ENCODE data around the gene EYS.

EYS gene

DNA sequence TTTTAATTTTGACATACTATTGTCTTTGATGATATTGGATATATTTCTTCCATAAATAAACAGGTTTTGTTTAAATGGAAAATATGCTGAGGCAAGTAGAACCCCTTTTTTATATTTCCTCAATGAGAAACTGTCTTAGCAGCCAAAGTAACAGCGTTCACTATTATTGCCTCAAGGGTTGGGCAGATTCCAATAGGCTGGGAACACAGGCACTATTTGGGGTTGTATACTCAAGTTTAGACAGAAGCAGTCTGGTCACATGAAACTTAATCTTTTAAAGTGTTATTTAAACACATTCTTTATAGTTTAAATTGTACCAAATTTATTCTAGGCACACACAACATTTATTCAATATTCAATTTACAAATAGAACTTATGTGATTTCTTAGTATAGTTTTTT, 520.2 kb downstream of the EYS start:
- H2AFZ ChIP-seq (ENCODE audit: low read length), result no peak overlapping the region
- no peak overlapping the region for H3K9ac ChIP-seq (ENCODE audit: low read depth, low read length, poor library complexity, severe bottlenecking)
- TF ChIP-seq, protein P1, sequence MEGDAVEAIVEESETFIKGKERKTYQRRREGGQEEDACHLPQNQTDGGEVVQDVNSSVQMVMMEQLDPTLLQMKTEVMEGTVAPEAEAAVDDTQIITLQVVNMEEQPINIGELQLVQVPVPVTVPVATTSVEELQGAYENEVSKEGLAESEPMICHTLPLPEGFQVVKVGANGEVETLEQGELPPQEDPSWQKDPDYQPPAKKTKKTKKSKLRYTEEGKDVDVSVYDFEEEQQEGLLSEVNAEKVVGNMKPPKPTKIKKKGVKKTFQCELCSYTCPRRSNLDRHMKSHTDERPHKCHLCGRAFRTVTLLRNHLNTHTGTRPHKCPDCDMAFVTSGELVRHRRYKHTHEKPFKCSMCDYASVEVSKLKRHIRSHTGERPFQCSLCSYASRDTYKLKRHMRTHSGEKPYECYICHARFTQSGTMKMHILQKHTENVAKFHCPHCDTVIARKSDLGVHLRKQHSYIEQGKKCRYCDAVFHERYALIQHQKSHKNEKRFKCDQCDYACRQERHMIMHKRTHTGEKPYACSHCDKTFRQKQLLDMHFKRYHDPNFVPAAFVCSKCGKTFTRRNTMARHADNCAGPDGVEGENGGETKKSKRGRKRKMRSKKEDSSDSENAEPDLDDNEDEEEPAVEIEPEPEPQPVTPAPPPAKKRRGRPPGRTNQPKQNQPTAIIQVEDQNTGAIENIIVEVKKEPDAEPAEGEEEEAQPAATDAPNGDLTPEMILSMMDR (conservative IDR thresholded peaks at IDR 0.05; ENCODE audit: low read length), result no peak
- no peak for TF ChIP-seq EZH2phosphoT487 (IDR thresholded peaks at IDR 0.05; ENCODE audit: borderline replicate concordance)
- H3K9me3 ChIP-seq (ENCODE audit: insufficient read depth, low read depth, low read length), result no peaks in the 10 kb centered on the region
- H3K36me3 ChIP-seq (ENCODE audit: insufficient read depth, low read length), result no peaks in the 10 kb centered on the region
- no peaks in the 10 kb centered on the region for H4K20me1 ChIP-seq (ENCODE audit: insufficient read depth, low read length, poor library complexity, severe bottlenecking)
- no peak overlapping the region for H3K4me3 ChIP-seq (ENCODE audit: low read length, poor library complexity, severe bottlenecking)
- no peaks in the 10 kb centered on the region for H3K4me1 ChIP-seq (ENCODE audit: insufficient read depth, low read length, poor library complexity, severe bottlenecking)
- no peaks in the 10 kb centered on the region for H3F3A ChIP-seq (ENCODE audit: low read depth)
- no peaks in the 10 kb centered on the region for H3K27me3 ChIP-seq (ENCODE audit: insufficient read depth, low read length, poor library complexity, severe bottlenecking)
- H3K9me2 ChIP-seq (replicated peaks; ENCODE audit: low read depth, low read length), result no peaks in the 10 kb centered on the region
- H3K79me2 ChIP-seq (ENCODE audit: insufficient read depth, low read length), result no peaks in the 10 kb centered on the region
- H3K4me2 ChIP-seq (ENCODE audit: low read depth, low read length, poor library complexity, severe bottlenecking), result no peak overlapping the region

- no peaks in the 10 kb centered on the region for H3K79me2 ChIP-seq (ENCODE audit: insufficient read depth, low read length)
- H3K9me2 ChIP-seq (replicated peaks; ENCODE audit: low read depth, low read length), result no peaks in the 10 kb centered on the region
- no peaks in the 10 kb centered on the region for H3F3A ChIP-seq (ENCODE audit: low read depth)
- H3K9me3 ChIP-seq (ENCODE audit: insufficient read depth, low read depth, low read length), result no peaks in the 10 kb centered on the region
- no peaks in the 10 kb centered on the region for H3K36me3 ChIP-seq (ENCODE audit: insufficient read depth, low read length)
- no peak overlapping the region for H3K9ac ChIP-seq (ENCODE audit: low read depth, low read length, poor library complexity, severe bottlenecking)
- no peaks in the 10 kb centered on the region for H3K4me1 ChIP-seq (ENCODE audit: insufficient read depth, low read length, poor library complexity, severe bottlenecking)
- TF ChIP-seq EZH2phosphoT487 (IDR thresholded peaks at IDR 0.05; ENCODE audit: borderline replicate concordance), result no peak
- TF ChIP-seq, protein P1 (conservative IDR thresholded peaks at IDR 0.05; ENCODE audit: low read length), result no peak
- H3K27me3 ChIP-seq (ENCODE audit: insufficient read depth, low read length, poor library complexity, severe bottlenecking), result no peaks in the 10 kb centered on the region
- H3K4me3 ChIP-seq (ENCODE audit: low read length, poor library complexity, severe bottlenecking), result no peak overlapping the region
- H2AFZ ChIP-seq (ENCODE audit: low read length), result no peak overlapping the region
- H3K4me2 ChIP-seq (ENCODE audit: low read depth, low read length, poor library complexity, severe bottlenecking), result no peak overlapping the region
- no peaks in the 10 kb centered on the region for H4K20me1 ChIP-seq (ENCODE audit: insufficient read depth, low read length, poor library complexity, severe bottlenecking)
Measured at GRCh38 chr6:65182681-65183080, 524.3 kb downstream of the EYS start.

DNA sequence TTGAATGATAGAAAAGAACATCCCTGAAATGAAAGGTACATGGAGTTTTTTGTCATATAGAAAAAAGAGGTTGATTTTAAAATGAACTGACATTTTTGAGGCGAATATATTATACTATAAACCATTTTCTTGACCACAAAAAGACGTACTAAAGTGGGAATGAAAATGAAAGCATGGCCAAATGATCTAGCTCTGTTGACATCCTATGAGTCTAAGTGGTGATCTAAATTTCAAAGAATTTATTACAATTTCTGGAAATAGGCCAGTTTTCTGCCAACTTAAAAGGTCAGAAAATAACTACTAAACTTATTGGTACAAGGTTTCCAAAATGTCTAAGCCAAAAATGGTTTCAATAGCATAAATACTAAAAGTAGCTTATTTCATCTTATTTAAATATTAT, 536.8 kb downstream of the EYS start:
- Histone ChIP-seq H3K4me1 (ENCODE audit: insufficient read depth, low read length, poor library complexity, severe bottlenecking) (no peaks in the 10 kb centered on the region), H3K9ac (ENCODE audit: low read depth, low read length, poor library complexity, severe bottlenecking) (no peak overlapping the region), H3K4me3 (ENCODE audit: low read length, poor library complexity, severe bottlenecking) (no peak overlapping the region), H3K79me2 (ENCODE audit: insufficient read depth, low read length) (no peaks in the 10 kb centered on the region), H3K9me2 (replicated peaks; ENCODE audit: low read depth, low read length) (peaks cover 3% of the 10 kb centered on the region; the same call in 1 of the 2 replicates), H3K27me3 (ENCODE audit: insufficient read depth, low read length, poor library complexity, severe bottlenecking) (no peaks in the 10 kb centered on the region), H3F3A (ENCODE audit: low read depth) (no peaks in the 10 kb centered on the region), H4K20me1 (ENCODE audit: insufficient read depth, low read length, poor library complexity, severe bottlenecking) (no peaks in the 10 kb centered on the region), H3K36me3 (ENCODE audit: insufficient read depth, low read length) (no peaks in the 10 kb centered on the region), H2AFZ (ENCODE audit: low read length) (no peak overlapping the region), H3K9me3 (ENCODE audit: insufficient read depth, low read depth, low read length) (no peaks in the 10 kb centered on the region), H3K4me2 (ENCODE audit: low read depth, low read length, poor library complexity, severe bottlenecking) (no peak overlapping the region)
- TF ChIP-seq EZH2phosphoT487 (IDR thresholded peaks at IDR 0.05; ENCODE audit: borderline replicate concordance), result no peak
- TF ChIP-seq, protein P1 (conservative IDR thresholded peaks at IDR 0.05; ENCODE audit: low read length), result no peak

Data from Loucy (cell line).